CD4-positive, alpha-beta memory T cell (primary cell): Measurements from ENCODE around the gene LRRC8C. TPM values are rescaled to one million over a fixed set of nuclear protein-coding genes. Genes with fewer than 3 reads are reported as not detected.
A peak's percentile ranks its signal among the peaks of the same experiment; 100 is the strongest.

Experiments used
- CTCF ChIA-PET: fragments of 350-600 bp; sonication (Branson Sonifier 250); formaldehyde crosslinking; loops from one replicate; lab custom pipeline; 2021; ENCODE audit warnings: inconsistent platforms; ENCODE audit not compliant: partially characterized antibody; lab: Charles Lee
- POLR2A ChIA-PET: fragments of 350-600 bp; sonication (Branson Sonifier 250); formaldehyde crosslinking; loops from one replicate; lab custom pipeline; 2021; ENCODE audit not compliant: partially characterized antibody; lab: Charles Lee
- DNase-seq, 5 donors: peaks; one replicate each; pipeline versions ENCODE4 v3.0.0 to v3.0.0-alpha.2; 2020 to 2022; ENCODE audit warnings: mixed read lengths in 1 of 5
- H3K27ac ChIP-seq: one replicate; pipeline ENCODE4 v1.7.0; 2013; ENCODE audit warnings: low read depth, low read length
- H3K27me3 ChIP-seq: 2 replicates; pipeline ENCODE4 v1.7.0; 2013; ENCODE audit warnings: mild to moderate bottlenecking, low read length, moderate library complexity; ENCODE audit not compliant: insufficient read depth
- H3K36me3 ChIP-seq: 2 replicates; pipeline ENCODE4 v1.7.0; 2013; ENCODE audit warnings: mild to moderate bottlenecking, low read length, moderate library complexity; ENCODE audit not compliant: insufficient read depth
- H3K4me1 ChIP-seq: 2 replicates; pipeline ENCODE4 v1.7.0; 2013; ENCODE audit warnings: mild to moderate bottlenecking, low read length, moderate library complexity; ENCODE audit not compliant: insufficient read depth
- H3K4me3 ChIP-seq, 2 donors: one replicate each; pipeline ENCODE4 v1.7.0; 2013; ENCODE audit warnings: low read length in 2 of 2, mild to moderate bottlenecking in 1 of 2
- H3K9me3 ChIP-seq, 2 donors: one replicate each; pipeline ENCODE4 v1.7.0; 2013; ENCODE audit warnings: low read length in 2 of 2, control low read depth in 1 of 2; ENCODE audit not compliant: control insufficient read depth in 1 of 2
- H3K27ac Mint-ChIP-seq, 7 donors: one replicate each; pipeline ENCODE4 v1.8.0; 2020 to 2021; ENCODE audit warnings: mixed read lengths in 7 of 7, mild to moderate bottlenecking in 6 of 7, inconsistent platforms in 3 of 7, moderate library complexity in 3 of 7
- H3K27me3 Mint-ChIP-seq, 2 donors: one replicate each; pipeline ENCODE4 v1.8.0; 2020 to 2021; ENCODE audit warnings: mixed read lengths in 2 of 2
- H3K36me3 Mint-ChIP-seq, 2 donors: one replicate each; pipeline ENCODE4 v1.8.0; 2020 to 2021; ENCODE audit warnings: mixed read lengths in 2 of 2, inconsistent platforms in 1 of 2, mild to moderate bottlenecking in 1 of 2
- H3K4me1 Mint-ChIP-seq, 4 donors: one replicate each; pipeline ENCODE4 v1.8.0; 2020 to 2021; ENCODE audit warnings: mixed read lengths in 4 of 4, mild to moderate bottlenecking in 1 of 4
- H3K4me3 Mint-ChIP-seq, 8 donors: one replicate each; pipeline ENCODE4 v1.8.0; 2020 to 2021; ENCODE audit warnings: mixed read lengths in 8 of 8, mild to moderate bottlenecking in 7 of 8, moderate library complexity in 6 of 8, inconsistent platforms in 3 of 8
- H3K9me3 Mint-ChIP-seq, 8 donors: one replicate each; pipeline ENCODE4 v1.8.0; 2020 to 2021; ENCODE audit warnings: mixed read lengths in 8 of 8, mild to moderate bottlenecking in 5 of 8, inconsistent platforms in 3 of 8, moderate library complexity in 1 of 8
- intact Hi-C: fragments of 100-400 bp; cut with micrococcal nuclease; formaldehyde crosslinking; loops from one replicate; pipeline ENCODE4 v1.15.1; 2023
- polyA plus RNA-seq, 2 donors: library from polyadenylated mRNA; unstranded; fragments of 300-500 nt; fragmentation: Illumina TruSeq; gene quantifications; one replicate each; pipeline ENCODE4 v1.2.3, GENCODE V29; 2021
- total RNA-seq, 2 experiments: library from RNA; stranded (reverse); gene quantifications; one replicate each; pipeline ENCODE4 v1.2.3, GENCODE V29; 2021

LRRC8C gene
- total and polyA plus RNA-seq, 4 experiments from 2014 or later: 21.2 to 57.1 (median 43.4) TPM

GRCh38 chr1:89681045-89681729 lies 48.3 kb downstream of the LRRC8C start:
- no peaks in the 10 kb centered on the region for H3K27me3 Mint-ChIP-seq
- Histone ChIP-seq H3K4me1 (peaks cover 20% of the 10 kb centered on the region), H3K27ac (no peak overlapping the region), H3K9me3 (no peaks in the 10 kb centered on the region), H3K36me3 (peaks cover 2% of the 10 kb centered on the region), H3K27me3 (no peaks in the 10 kb centered on the region), H3K4me3 (no peak overlapping the region)
- H3K36me3 Mint-ChIP-seq: peaks cover 44 to 55% of the 10 kb centered on the region in 2 donors
- peaks cover 0 to 6% (median 4%) of the 10 kb centered on the region in 8 donors for H3K9me3 Mint-ChIP-seq
- ChIA-PET POLR2A (interaction anchor here (1.0 kb wide), 1 partner anchor 48 kb away, joined by 3 read pairs; the partner anchor contains the start of gene LRRC8C), CTCF (no interaction called here)
- peak overlapping the region in 4 of 7 donors; percentile 8 to 68 (median 34) for H3K27ac Mint-ChIP-seq
- H3K4me3 Mint-ChIP-seq: peak overlapping the region in 1 of 8 donors; percentile 4
- peaks cover 46 to 75% (median 61%) of the 10 kb centered on the region in 4 donors for H3K4me1 Mint-ChIP-seq
- DNase-seq: no peak
- intact Hi-C loops: no loop called here

GRCh38 chr1:89682611-89683010 lies 49.7 kb downstream of the LRRC8C start:
- Histone ChIP-seq H3K4me1 (peaks cover 9% of the 10 kb centered on the region), H3K4me3 (no peak overlapping the region), H3K27ac (no peak overlapping the region), H3K9me3 (no peaks in the 10 kb centered on the region), H3K36me3 (peaks cover 15% of the 10 kb centered on the region), H3K27me3 (no peaks in the 10 kb centered on the region)
- Mint-ChIP-seq H3K9me3 (peaks cover 0 to 6% (median 4%) of the 10 kb centered on the region in 8 donors), H3K4me1 (peaks cover 43 to 73% (median 61%) of the 10 kb centered on the region in 4 donors), H3K4me3 (no peak overlapping the region), H3K27ac (peak overlapping the region in 3 of 7 donors; percentile 29 to 57 (median 35)), H3K36me3 (peaks cover 59 to 65% of the 10 kb centered on the region in 2 donors), H3K27me3 (no peaks in the 10 kb centered on the region)
- ChIA-PET POLR2A (interaction anchor here (1.0 to 1.2 kb wide), 2 partner anchors 11 to 38 kb away, joined by 3 read pairs; no protein-coding TSS in a partner anchor), CTCF (interaction anchor here (1.2 kb wide), 1 partner anchor 9 kb away, joined by 3 read pairs; no protein-coding TSS in a partner anchor)
- intact Hi-C loops: no loop called here
- DNase-seq: no peak

- Mint-ChIP-seq H3K27ac (peak overlapping the region in 6 of 7 donors; percentile 2 to 66 (median 38)), H3K9me3 (peaks cover 0 to 9% (median 4%) of the 10 kb centered on the region in 8 donors), H3K27me3 (no peaks in the 10 kb centered on the region), H3K4me1 (peaks cover 46 to 71% (median 62%) of the 10 kb centered on the region in 4 donors), H3K36me3 (peaks cover 71 to 75% of the 10 kb centered on the region in 2 donors), H3K4me3 (peak overlapping the region in 2 of 8 donors; percentile 11 to 27)
- ChIA-PET CTCF (no interaction called here), POLR2A (interaction anchor here (0.9 kb wide), 1 partner anchor 17 kb away, joined by 3 read pairs; no protein-coding TSS in a partner anchor)
- DNase-seq: no peak
- no peaks in the 10 kb centered on the region for H3K9me3 ChIP-seq
- H3K4me1 ChIP-seq: peaks cover 6% of the 10 kb centered on the region
- H3K27ac ChIP-seq: no peak overlapping the region
- peaks cover 34% of the 10 kb centered on the region for H3K36me3 ChIP-seq
- no peak overlapping the region for H3K4me3 ChIP-seq
- no peaks in the 10 kb centered on the region for H3K27me3 ChIP-seq
- intact Hi-C loops: no loop called here
Observed at GRCh38 chr1:89685461-89685860, 52.5 kb downstream of the LRRC8C start.

- no peak overlapping the region for H3K4me3 Mint-ChIP-seq
- POLR2A ChIA-PET: interaction anchor here (0.7 to 1.2 kb wide), 4 partner anchors 9 to 79 kb away, joined by 3 to 4 read pairs (median 3); no protein-coding TSS in a partner anchor
- H3K27me3 Mint-ChIP-seq: no peaks in the 10 kb centered on the region
- Histone ChIP-seq H3K27ac (no peak overlapping the region), H3K27me3 (no peaks in the 10 kb centered on the region), H3K4me1 (peaks cover 15% of the 10 kb centered on the region), H3K36me3 (peaks cover 34% of the 10 kb centered on the region), H3K9me3 (no peaks in the 10 kb centered on the region), H3K4me3 (no peak overlapping the region)
- DNase-seq: no peak
- H3K27ac Mint-ChIP-seq: peak overlapping the region in 6 of 7 donors; percentile 36 to 53 (median 47)
- peaks cover 0 to 4% (median 0%) of the 10 kb centered on the region in 8 donors for H3K9me3 Mint-ChIP-seq
- intact Hi-C loops: no loop called here
- H3K36me3 Mint-ChIP-seq: peaks cover 71 to 79% of the 10 kb centered on the region in 2 donors
- CTCF ChIA-PET: interaction anchor here (1.0 to 2.1 kb wide), 2 partner anchors 12 to 76 kb away, joined by 3 to 9 read pairs; no protein-coding TSS in a partner anchor
- H3K4me1 Mint-ChIP-seq: peaks cover 50 to 75% (median 67%) of the 10 kb centered on the region in 4 donors
Observed at GRCh38 chr1:89686520-89686919, 53.6 kb downstream of the LRRC8C start.

- intact Hi-C loops: no loop called here
- no peak for DNase-seq
- Mint-ChIP-seq H3K27me3 (no peaks in the 10 kb centered on the region), H3K36me3 (peaks cover 69 to 82% of the 10 kb centered on the region in 2 donors), H3K4me3 (no peak overlapping the region), H3K9me3 (peaks cover 0 to 4% (median 0%) of the 10 kb centered on the region in 8 donors), H3K27ac (peak overlapping the region in 3 of 7 donors; percentile 25 to 51 (median 30)), H3K4me1 (peaks cover 52 to 77% (median 69%) of the 10 kb centered on the region in 4 donors)
- Histone ChIP-seq H3K9me3 (no peaks in the 10 kb centered on the region), H3K27me3 (no peaks in the 10 kb centered on the region), H3K36me3 (peaks cover 34% of the 10 kb centered on the region), H3K4me3 (no peak overlapping the region), H3K4me1 (peaks cover 22% of the 10 kb centered on the region), H3K27ac (no peak overlapping the region)
- ChIA-PET CTCF (interaction anchor here (1.0 to 2.1 kb wide), 2 partner anchors 13 to 76 kb away, joined by 3 to 9 read pairs; no protein-coding TSS in a partner anchor), POLR2A (interaction anchor here (0.7 to 1.2 kb wide), 4 partner anchors 40 to 80 kb away, joined by 3 to 4 read pairs (median 4); no protein-coding TSS in a partner anchor)
Observed at GRCh38 chr1:89687254-89687653, 54.3 kb downstream of the LRRC8C start.

GRCh38 chr1:89688607-89689006 lies 55.7 kb downstream of the LRRC8C start:
- ChIA-PET CTCF (interaction anchor here (2.1 kb wide), 1 partner anchor 74 kb away, joined by 9 read pairs; no protein-coding TSS in a partner anchor), POLR2A (interaction anchor here (0.7 kb wide), 1 partner anchor 9 kb away, joined by 3 read pairs; no protein-coding TSS in a partner anchor)
- Histone ChIP-seq H3K4me3 (no peak overlapping the region), H3K27me3 (no peaks in the 10 kb centered on the region), H3K36me3 (peaks cover 34% of the 10 kb centered on the region), H3K27ac (no peak overlapping the region), H3K4me1 (peaks cover 36% of the 10 kb centered on the region), H3K9me3 (no peaks in the 10 kb centered on the region)
- no peak for DNase-seq
- H3K4me3 Mint-ChIP-seq: no peak overlapping the region
- peaks cover 60 to 85% (median 76%) of the 10 kb centered on the region in 4 donors for H3K4me1 Mint-ChIP-seq
- no peaks in the 10 kb centered on the region for H3K27me3 Mint-ChIP-seq
- H3K9me3 Mint-ChIP-seq: peaks cover 0 to 4% (median 0%) of the 10 kb centered on the region in 8 donors
- intact Hi-C loops: no loop called here
- peaks cover 63 to 77% of the 10 kb centered on the region in 2 donors for H3K36me3 Mint-ChIP-seq
- peak overlapping the region; percentile 38 to 89 (median 71) for H3K27ac Mint-ChIP-seq
